GM18517 (cell line): Measurements from ENCODE around the gene SPATS2L.

Experiments
- ATAC-seq: cut with Tn5 transposase; IDR thresholded peaks from one replicate; pipeline ENCODE4 v1.9.1; 2021; ENCODE audit warnings: mild to moderate bottlenecking, moderate library complexity; ENCODE audit not compliant: unreplicated experiment

Gene SPATS2L

DNA sequence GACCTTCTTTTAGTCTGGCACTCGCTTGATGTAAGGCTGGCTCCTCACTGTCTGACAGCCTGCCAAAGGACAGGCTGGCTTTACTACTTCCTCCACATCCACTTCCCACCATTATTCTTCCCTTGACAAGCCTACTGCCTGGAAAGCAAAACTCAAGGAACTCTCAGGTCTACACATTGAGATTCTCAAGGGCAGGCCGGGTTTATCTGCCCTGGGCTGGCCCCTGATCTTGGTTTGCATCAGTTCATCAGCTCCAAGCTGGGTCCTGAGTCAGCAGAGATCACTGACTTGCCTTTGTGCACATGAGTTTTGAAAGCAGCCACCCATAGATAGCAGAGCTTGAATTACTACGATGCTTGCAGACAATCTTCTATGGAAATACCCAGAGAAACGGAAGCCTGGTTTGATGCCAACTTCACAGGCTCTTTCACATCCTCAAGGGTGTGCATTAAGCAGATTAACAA lies 149.5 kb downstream of the SPATS2L start:
- ATAC-seq, result peak; percentile 45

DNA sequence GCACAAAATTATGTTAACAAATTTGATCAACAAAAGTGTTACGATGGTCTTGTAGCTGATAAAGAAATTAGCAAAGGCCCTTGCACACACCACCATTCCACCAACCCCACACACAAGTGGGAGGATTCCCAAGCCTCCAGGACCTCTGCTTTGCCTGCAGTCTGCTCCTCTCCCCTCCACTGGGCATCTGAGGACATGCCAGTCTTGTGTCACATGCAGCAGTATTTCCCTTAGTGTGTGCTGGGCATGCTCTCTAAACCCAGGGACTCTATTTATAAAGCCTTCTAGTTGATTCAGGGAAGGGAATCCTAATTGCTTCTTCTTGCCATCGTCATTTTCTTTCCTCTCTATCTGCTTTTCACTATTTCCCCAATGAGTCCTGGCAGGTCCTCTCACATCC lies 150.1 kb downstream of the SPATS2L start:
- no peak for ATAC-seq

DNA sequence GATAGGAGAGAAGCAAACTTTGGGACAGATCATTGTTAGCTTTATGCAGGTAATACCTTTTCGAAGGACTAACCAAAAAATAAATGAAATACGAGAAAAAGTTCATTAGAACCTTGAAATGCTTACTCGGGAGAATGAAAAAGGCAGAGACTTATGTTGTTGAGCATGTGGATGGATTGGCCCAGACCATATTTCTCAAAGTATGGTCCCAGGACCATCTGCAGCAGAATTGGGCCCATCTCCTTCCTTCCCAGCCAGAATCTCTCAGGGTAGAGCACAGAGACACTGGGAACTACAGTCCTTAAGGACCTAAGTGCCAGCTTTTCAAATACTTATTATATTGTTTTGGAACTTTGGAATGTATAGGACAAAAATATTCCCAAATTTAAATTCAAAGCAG lies 152.6 kb downstream of the SPATS2L start:
- no peak for ATAC-seq

DNA sequence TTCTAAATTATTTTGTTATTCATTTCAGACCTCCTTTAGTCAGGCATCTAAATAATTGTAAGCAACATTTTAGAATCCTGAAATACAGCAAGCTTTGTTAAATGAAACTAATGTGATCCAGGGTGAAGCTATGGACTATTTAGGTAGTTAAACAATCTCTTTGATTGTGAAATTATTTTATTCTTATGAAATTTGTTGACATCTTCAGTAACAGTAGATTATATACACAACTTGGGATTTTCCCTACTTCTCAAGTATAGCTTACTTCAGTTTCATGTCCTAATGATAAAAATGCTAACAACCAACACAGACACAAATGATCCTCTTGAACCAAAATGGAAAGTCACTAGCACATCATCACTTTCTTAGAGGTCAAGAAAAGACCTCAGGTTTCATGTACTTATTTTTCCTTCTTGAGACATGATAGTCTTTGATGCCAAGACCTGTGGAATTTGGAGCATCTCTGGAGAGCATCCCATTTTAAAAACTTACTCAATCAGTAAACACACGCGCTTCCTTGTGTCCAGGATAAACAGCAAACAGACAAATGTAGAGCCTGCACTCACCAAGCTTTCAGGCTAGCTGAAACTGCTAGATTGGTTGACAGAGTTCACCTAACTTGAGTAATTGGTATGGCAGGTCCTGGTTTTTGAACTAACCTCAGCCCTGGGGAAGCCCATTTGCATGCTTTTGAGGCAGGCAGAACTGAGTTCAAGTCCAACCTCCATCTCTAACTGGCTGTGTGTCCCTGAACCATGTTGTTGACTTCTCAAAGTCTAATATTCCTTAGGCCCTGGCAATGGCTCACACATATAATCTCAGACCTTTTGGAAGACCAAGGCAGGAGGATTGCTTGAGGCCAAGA lies 155.6 kb downstream of the SPATS2L start:
- no peak for ATAC-seq

DNA sequence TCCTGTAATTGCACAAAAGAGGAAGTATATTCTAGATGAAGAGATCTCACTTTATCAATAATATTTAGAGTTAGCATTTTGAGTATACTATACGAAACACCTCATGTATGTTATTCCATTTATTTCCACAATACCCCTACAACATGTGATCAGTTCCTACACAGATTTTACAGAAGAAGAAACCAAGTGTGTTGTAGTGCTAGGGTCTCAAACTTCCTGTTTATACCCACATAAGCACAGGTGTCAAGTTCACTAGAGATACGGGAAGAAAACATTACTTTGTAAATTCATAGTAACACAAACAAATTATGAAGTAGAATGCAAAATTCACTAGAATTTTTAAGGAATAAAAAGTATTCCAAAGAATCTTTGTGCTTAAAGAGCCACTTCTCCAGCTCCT lies 157.0 kb downstream of the SPATS2L start:
- no peak for ATAC-seq

DNA sequence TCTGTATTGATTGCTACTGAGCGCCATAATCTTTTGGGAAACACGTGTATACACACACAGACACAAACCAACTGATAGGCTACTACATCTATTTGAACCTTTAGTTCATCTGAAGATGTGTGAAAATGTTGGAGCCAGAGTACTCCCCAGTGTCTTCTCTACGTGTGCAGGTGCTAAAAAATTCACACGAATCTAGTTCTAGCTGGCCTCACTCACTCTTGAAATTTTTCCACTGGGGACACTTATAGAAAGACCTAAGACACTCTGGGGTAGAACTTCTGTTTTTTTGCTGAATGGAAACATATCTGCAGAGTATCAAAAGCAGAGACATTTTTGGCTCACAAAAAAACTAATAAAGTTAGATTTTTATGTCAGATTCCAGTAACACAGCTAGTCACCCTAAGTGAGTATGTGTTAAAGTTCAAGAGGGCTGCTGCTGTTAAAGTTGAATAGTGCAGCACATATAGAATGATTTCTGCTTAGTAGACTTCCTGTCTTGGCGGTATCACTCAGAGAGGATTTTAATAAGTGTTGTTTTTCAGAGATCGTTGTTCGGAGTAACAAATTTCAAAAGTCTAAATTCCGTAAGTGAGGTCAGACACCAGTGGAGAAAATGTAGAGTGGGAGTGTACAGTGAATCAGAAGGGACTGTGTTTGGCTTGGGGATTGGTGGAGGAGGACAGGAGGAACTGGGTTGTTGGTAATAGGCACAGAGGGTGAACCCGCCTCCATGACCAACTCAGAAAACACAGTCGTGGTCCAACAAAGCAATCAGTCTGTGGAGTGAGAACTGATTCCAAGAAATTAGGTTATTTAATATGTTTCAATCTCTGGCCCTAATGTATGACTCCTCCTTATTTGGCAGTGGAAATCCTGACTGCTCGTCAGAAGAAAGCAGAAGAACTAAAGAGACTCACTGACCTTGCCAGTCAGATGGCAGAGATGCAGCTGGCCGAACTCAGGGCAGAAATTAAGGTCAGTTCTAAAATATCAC lies 160.2 kb downstream of the SPATS2L start:
- no peak for ATAC-seq

DNA sequence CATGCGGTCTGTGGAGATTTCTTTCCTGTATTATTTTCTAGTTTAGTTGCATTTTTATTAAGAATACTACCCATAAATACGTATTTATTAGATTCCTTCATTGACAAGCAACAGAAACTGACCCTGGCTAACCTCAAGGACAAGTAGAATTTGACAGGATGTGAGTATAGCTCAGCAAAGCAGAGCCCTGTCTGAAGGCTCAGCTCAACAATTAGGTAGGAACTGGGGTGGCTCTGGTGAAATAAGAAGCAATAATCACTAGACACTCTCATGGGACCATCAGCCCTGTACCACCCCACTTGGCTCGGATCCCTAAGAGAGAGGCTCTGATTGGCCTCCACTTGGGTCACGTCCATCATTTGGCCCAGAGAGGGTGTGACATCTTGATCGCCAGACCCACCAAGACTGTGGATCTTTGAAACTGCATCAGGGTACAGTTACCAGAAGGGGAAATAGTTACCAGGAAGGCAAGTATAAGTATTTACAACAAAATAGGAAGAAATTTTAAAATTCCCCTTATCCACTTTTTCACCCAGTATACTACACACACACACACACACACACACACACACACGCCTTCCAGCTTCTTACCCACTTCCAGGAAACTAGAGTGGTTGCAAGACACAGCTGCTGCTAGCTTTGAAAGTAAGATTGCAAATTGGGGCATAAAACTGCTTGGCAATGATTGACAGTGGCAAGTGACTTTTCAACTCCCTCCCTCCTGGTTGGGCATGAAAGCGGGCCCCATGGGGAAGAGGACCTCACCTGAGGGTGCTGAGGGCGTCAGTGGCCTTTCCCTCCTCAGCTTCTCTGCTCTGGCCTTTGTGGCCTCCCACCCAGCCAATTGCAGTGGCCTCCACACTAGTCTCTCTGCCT lies 161.6 kb downstream of the SPATS2L start:
- ATAC-seq, result no peak

DNA sequence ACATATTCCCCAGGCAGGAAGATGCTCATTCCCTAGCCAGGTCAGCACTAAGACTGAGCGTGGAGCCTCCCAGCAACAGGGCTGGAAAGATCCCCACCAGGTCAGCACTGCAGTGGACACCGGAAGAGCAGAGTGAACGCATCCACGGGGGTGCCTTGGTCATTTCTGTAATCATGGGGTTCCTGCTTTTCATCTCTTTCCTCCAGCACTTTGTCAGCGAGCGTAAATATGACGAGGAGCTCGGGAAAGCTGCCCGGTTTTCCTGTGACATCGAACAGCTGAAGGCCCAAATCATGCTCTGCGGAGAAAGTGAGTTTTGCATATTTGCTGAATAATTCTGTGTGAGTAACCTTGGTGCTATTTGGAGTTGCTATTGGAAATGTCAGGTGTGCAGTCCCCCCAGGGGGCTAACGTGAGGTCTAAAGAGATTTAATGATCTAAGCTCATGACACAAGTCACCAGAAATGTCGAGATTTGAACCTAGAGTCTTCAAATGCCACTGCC lies 163.3 kb downstream of the SPATS2L start:
- no peak for ATAC-seq

DNA sequence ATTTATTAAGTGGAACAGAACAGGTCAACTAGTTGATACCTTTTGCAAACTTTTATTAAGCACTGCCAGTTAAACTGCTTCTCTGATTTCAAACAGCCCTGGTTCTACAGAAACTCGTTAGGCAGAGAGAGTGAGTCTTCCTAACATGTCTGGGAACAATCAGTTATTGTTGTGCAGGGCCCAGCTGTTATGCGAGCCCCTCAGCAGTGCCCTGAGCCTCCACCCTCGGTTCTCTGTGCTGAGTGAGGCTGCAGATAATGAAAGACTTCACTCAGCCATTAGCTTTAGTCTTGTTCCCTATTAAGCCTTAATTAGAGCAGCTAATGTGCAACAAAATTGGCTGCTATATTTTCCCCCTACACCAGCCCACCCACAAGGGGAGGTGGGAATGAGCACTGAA lies 163.7 kb downstream of the SPATS2L start:
- ATAC-seq, result no peak

DNA sequence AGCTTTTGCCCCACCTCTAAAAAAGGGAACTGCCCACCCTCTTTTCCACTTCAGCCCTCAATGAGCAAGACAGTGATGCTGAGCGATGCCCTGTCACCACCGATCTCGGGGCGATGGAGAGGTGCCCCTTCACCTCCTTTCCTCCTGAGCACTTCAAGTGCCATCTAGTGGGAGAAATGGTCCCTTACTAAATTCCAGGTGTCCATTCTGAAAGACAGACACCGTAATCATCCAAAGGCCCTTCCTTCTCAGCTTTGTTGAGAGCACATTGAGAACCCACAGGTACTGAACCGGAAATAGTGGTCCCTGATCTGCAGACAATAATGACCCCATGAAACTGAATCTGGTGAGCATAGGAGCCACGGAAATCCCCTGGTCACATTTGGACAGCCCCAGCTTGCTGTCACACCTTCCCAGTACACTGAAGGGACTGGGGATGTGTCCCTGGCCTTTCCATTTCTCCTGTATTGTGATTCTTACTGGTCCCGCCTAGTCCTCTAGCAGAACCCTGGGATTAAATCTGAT lies 164.9 kb downstream of the SPATS2L start:
- peak; percentile 83 for ATAC-seq

DNA sequence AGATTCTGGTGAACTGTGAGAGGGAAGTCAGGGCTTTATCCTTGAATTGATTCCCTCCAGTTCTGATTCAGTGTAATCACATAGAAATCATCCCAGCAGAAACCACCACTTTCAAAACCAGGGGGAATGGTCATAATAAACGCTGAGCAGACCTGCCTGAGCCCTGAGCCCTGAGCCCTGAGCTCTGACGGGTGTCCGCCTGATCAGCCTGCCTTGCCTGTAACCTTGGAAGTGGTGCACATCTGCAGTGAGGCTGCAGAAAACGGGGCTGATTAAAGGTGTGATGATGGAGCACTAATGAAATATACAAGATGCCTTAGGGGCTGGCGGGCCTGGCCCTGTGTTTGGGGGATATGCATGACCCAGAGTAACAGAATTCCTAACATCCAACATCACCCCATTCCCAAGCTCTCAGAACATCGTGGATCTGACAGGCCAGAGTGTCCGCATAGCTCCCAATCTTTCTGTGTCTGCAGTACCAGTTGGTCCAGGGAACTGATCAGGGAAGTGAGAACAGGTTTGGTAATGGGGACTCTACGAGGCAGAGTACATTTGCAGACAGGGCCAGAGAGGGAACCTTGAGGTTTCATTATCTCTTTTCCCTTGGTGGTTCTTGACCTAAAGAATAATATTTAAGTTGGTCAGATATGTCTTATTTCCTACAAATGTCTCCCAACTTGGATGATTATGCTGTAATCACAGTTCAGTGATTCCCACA lies 165.6 kb downstream of the SPATS2L start:
- ATAC-seq, result no peak

DNA sequence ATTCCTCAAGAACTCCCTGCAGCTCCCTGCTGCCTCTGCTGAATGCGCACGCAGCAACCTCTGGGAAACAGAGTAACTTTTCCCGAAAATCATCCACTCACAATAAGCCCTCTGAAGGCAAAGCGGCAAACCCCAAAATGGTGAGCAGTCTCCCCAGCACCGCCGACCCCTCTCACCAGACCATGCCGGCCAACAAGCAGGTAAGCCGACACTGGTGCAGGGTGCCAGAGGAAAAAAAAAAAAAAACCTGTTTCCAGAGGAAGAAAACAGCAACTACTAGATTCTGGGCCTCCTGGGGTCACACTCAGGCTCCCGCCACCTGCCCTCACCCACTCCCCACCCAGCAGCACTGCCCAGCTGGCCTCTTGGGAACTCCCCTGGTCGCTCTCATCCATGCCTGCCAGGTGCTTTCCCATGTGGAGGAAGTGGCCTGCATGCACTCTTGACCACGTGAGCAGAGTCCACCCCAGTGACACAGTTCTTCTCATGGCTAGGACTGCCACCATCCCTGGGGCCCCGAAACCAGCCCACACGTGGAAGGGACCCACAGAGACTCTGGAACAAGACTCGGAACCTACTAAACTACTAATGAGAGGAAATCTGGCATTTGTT lies 166.5 kb downstream of the SPATS2L start:
- no peak for ATAC-seq

DNA sequence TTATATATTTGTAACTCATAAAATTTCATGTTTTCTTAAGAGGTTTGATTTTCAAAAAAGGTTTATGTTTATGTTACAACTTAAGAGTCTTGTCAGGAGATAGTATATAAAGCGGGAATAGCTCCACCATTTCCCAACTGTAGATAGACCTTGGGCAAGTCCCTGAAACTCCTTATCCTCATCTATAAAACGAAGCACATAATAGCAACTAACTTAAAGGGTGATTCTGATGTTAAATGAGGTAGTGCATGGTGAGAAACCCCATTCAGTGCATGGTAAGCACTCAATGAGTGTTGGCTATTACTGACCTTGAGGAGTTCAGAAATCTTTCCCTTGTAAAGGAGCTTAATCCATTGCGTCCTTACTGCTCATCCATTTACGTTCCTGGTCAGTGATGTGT lies 169.3 kb downstream of the SPATS2L start:
- ATAC-seq, result no peak

DNA sequence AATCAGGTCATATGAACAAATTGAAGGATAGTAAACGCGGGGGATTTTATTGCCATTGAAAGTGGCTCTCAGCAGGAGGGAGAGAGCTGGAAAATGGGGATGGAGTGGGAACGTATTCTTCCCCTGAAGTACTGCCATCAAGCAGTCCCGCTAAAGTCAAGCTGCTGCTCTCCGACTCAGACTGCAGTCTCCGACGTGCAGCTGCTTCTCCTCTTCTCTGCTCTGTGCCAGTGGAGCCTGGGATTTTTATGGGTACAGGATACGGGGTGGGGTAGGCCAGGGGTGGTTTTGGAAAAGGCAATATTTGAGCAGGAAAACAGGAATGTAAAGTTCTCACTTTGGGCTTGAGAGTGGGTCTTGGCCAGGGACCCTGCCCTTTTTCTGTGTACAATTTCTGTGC lies 170.3 kb downstream of the SPATS2L start:
- no peak for ATAC-seq

DNA sequence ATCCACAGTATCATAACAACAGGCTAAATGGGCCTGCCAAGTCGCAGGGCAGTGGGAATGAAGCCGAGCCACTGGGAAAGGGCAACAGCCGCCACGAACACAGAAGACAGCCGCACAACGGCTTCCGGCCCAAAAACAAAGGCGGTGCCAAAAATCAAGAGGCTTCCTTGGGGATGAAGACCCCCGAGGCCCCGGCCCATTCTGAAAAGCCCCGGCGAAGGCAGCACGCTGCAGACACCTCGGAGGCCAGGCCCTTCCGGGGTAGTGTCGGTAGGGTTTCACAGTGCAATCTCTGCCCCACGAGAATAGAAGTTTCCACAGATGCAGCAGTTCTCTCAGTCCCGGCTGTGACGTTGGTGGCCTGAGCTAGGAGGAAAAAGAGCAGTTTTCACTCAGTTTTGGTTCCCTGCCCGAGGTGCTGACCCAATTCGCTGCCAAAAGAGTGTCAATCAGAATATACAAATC lies 171.2 kb downstream of the SPATS2L start:
- no peak for ATAC-seq

DNA sequence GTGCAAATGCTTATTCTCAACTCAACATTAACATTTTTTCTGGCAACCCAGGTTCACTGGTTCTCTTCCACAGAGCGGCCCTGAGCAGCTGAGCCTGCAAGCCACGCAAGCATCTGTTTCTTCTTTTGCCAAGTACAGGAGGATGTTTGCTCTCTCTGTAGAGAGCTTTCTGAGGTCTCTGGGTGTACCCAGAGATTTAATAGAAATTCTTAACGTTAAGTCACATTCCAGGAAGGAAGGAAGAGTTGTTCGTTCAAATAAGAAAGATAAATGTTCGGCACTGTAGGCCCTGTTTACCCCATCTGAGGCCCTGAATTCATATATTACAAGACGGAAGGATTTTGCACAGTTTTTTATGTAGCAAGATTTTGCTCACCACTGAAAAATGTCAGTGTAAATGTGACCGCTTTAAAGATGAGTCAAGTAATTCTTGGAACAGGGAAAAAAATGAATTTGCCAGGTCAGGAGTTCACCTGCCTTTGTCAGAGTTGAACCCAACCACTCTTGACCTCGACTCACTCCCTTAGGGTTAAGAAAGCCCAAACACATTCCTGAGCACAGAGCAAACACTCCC lies 173.3 kb downstream of the SPATS2L start:
- ATAC-seq, result no peak

DNA sequence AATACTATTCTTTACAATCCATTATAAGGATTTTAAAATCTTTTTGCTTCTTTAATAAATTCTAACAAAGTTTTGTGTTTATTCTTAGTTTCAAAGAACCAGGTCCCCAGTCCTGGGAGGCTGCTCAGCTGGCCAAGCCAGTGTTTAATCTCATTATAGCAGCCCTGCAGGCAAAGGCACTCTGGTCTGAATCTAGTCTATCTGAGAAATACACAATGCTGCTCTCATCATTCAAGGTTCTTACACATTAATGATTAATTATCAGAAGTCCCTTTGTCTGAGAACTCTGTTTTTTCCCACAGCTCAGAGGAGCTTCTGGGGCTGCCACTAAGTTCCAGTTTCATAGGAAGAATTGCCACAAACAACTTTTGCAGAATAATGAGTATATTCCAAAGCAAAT lies 175.7 kb downstream of the SPATS2L start:
- peak; percentile 53 for ATAC-seq

DNA sequence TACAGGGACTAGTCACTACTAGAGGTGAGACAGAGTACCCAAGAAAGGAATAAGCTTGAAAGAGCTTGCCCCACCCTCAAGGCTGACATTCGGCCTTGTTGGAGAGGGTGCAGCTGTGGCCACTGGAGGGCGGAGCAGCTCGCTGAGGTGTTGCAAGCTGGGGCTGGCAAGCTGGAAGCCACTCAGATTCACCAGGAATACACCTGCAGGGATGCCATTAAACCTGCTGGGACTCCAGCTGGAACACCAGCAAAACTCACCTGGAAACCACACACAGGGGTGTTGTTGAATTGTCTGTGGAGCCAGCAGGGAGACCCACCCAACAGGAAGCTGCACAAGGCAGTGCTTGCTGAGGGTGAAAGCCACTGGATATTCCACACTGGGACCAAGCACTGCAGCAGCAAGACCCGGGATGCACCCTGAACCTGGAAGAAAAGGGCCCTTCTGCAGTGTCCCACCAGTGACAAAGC lies 177.3 kb downstream of the SPATS2L start:
- peak; percentile 47 for ATAC-seq

DNA sequence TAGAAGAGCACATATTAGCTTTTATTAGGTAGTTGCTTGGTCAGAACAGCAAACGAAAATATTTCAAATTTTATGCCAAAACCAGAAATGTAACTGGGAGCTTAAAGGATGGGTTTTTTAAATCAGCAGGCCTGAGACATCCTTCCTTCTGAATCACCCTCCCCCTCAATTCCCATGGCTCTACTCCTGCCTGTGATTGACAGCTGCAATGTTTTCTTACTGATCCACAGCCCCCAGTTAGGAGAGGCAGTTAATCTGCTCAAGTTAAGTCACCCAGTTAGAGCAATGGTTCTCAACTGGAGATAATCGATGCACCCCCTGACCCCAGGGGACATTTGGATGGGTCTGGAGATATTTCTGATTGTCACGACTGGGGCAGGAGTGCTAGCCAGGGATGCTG lies 178.4 kb downstream of the SPATS2L start:
- ATAC-seq, result no peak
